Daoy (cell line): ENCODE data around the gene NACC2. TPM values are rescaled to one million over a fixed set of nuclear protein-coding genes. Genes with fewer than 3 reads are reported as not detected.
"Not testable (repeated sequence)": the region's sequence is repeated elsewhere in the genome, so short reads cannot be mapped to it uniquely, and the experiment has no call there.

Experiments used
- DNase-seq: peaks from one replicate; pipeline ENCODE4 v3.0.0-alpha.2; 2015; ENCODE audit warnings: low read depth
- total RNA-seq: library from RNA; depleted of rRNA; stranded (reverse); fragments of >200 nt; shearing (Covaris generic); gene quantifications from 2 replicates; pipeline ENCODE4 v1.2.3, GENCODE V29; 2014

NACC2 gene
- total RNA-seq, 1 experiment from 2014 or later = 11.5 TPM

DNA sequence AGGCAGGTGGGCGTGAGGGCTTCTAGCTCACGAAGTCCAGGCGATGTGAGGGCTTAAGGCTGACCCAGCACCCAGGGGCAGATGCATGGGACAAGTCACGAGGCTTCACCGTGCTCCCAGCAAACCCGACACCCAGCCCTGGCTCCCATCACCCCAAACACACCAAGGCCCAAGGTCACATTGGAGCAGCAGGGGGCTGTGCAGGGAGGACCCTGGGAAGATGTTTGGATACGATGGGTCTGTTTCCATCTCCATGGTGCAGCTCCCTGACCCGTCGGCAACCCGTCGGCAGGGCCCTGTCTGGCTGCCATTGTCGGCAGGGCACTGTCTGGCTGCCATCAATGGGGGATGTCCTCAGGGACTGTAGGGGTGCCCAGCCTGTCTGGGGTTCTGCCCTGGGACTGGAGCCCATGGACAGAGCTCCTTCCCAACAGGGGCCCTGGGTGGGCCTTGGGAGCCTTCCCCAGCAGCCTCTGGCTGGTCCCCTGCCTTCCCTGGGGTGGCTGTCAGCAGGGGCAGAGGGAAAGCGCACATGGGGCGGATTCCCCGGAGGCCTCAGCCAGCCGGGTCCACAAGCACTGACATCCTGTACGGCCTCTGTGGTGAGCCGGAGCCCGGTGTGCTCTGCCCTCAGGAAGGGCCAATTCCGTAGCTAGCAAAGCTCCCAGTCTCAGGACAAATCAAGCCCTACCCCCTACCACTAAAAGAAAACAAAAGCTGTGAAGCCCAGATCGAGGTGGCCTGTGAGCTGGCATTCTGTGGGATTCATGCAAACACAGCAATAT lies 47.1 kb downstream of the NACC2 start:
- DNase-seq = no peak

DNA sequence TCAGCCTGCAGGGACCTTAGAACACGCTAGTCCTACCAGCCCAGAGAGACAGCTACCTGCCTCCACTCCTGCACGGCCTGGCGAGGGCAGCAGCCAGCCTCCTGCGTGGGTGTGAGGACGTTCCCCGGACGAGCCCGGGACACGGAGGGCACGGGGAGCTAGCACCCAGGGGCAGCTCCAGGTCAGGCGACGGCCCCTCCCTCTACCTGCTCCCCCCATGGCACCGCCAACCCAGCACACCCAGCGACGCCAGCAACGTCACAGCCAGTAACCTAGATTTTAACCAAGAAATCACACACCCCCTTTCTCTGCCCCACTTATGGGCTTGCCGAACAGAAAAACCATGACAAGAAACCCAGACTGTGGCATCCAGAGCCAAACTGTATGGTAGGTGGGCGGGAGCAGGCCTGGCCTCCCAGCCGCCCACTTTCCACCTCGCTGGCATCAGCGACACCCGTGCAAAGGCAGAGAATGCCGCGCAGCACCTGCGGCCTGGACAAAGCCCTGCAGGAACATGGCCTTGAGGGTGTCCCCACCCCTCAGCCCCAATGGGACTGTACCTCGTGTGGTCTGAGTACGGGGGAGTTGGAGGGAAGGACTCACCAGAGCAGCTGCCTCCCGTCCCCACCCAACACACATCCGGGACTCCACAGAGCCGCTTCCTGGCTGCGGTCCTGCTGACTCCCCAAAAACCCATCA lies 47.9 kb downstream of the NACC2 start:
- no peak for DNase-seq

DNA sequence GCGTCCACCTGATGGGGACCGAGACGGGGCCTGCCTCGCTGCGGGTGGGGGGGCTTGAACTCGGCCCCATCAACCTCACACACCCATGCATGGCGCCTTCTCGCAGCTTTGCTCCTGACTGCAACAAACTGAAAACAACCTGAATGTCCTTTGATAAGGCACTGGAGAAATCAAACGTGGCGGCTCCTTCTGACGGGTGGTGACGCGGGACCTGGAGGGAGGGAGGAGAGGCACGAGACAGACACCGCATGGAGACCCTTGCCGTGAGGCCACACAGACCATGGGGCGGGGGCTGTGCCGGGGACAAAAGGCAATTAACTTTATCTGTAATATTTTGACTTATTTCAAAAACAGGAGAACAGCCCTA lies 48.6 kb downstream of the NACC2 start:
- no peak for DNase-seq

DNA sequence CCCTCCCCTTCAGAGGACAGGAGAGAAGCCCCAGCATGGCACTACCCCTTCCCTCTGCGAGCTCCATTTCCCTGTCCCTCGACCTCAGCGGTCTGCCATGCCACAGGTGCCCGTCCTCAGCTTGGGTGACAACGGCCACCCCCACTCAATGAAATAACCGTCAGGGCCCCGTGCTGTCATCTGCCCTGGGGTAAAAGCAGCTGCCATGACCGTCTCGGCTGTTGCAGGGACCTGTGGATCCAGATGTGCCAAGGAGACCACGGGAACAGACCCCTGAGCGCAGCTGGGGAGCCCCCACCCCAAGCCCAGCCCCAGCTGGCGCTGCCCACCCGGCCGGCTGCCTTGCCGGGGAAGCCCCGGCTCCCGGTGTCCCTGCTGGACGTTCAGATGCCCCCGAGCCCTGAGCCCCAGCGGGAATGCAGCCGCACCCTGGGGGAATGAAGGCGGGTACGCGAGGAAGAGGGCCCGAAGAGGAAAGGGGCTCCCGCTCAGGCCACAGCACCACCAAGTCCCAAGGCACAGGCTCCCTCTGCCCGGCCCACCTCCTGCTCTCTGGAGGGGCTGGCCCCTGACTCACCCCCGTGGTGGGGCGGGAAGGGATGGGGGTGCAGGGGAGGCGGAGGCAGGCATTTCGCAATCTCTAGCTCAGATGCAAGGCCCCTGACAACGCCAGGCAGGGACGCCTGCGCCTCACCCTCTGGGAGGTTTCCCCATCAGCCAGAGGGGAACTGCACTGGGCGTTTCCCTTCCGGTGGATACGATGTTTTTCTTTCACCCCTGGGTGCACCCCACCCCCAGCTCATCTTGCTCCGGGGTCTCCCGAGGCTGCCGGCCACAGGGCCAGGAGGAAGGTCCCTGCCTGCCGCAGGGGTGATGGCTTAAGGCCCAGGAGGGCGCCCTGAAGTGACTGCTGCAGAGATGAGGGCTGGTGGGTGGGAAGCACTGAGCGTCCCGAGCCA lies 49.2 kb downstream of the NACC2 start:
- DNase-seq = peak; percentile 13

DNA sequence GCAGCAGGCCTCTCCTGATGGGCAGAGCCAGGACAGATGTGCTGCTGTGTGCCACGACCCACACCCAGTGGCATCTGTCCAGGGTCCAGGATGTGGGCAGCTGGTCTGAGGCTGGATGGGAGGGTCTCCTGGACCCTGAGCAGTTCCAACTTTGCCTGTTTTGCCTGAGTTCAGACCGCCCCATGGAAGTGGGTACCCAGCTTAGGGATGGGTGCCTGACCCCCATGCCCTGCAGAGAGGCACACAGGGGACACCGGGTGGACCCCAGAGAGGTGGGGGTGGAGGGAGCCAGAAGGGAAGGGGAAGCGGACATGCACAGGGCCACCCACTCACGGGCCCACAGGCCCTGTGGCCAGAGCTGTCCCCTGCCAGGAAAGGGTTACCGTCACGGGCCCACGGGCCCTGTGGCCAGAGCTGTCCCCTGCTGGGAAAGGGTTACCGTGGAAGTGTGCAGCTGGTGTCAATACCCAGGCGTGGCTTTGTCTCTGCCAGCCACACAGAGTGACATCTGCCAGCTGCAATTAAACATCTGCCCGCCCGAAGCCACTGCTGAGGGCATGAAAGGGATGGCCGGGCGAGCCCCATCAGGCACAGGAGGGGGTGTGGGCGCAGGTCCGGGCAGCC lies 50.0 kb downstream of the NACC2 start:
- no peak for DNase-seq

DNA sequence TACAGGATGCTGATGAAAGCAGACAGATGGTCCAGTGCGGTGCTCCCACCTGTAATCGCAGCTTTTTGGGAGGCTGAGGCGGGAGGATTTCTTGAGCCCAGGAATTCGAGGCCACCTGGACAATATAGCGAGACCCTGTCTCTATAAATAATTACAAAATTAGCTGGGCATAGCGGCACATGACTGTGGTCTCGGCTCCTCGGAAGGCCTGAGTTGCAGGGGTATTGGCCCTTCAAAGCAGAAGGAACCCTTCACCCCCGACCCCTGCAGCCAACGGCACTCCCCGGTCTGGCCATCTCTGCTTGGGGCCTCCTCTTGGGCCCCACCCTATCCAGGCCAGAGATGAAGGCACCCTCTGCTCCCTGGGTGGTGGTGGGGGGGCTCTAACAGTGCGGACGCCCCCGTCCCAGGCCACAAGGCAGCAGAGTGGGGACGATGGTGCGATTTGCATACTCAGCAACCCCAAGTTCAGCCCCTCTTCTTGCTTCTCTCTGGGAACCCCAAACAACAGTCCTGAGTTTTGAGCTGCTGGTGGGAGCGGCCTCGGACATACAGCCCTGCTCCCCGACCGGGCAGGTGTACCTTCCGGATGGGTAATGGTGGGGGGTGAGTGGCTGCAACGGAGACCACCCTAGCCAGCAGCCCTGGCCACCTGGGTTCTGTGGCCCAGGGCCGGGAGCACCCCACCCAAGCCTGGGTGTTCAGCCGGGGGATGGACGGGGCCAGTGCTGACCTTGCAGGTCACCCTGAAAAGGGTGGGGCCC lies 50.7 kb downstream of the NACC2 start:
- no peak for DNase-seq

DNA sequence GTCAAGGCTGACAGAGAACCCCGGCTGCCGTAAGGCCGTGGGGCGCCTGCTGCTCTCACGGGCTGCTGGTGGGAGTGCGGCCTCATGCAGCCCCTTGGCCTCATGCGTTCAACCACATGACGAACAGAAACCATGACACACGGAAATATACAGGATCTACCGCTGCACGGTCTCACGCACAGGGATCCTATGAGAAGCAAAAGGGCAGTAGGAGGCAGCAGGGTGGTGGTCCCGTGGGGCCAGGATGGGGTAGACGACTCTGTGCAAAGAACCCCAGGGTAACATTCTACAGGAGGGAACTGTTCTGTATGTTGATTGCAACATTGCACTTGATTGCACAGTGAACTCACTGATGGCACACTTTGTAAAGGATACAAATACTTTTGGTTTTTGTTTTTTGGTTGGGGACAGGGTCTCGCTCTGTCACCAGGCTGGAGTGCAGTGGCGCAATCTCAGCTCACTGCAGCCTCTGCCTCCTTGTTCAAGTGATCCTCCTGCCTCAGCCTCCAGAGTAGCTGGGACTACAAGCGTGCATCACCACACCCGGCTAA lies 51.6 kb downstream of the NACC2 start:
- no peak for DNase-seq

DNA sequence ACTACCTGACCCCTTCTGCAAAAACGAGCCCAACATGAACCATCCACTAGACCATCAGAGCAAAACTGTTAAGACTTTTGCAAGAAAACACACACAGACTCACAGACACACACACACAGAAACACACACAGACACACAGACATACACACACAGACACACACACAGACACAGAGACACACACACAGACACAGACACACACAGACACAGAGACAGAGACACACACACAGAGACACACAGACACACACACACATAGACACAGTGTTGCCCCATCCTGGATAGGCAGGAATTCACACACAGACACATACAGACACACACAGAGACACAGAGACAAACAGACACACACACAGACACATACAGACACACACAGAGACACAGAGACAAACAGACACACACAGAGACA lies 52.5 kb downstream of the NACC2 start:
- DNase-seq = no peak

DNA sequence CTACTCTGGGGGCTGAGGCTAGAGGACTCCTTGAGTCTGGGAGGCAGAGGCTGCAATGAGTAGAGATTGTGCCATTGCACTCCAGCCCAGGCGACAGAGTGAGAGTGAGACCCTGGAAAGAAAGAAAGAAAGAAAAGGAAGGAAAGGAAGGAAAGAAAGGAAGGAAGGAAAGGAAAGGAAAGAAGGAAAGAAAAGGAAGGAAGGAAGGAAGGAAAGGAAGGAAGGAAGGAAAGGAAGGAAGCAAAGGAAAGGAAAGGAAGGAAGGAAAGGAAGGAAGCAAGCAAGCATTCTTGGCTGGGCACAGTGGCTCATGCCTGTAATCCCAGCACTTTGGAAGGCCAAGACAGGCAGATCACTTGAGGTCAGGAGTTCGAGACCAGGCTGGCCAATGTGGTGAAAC lies 54.2 kb downstream of the NACC2 start:
- not testable (repeated sequence) for DNase-seq

DNA sequence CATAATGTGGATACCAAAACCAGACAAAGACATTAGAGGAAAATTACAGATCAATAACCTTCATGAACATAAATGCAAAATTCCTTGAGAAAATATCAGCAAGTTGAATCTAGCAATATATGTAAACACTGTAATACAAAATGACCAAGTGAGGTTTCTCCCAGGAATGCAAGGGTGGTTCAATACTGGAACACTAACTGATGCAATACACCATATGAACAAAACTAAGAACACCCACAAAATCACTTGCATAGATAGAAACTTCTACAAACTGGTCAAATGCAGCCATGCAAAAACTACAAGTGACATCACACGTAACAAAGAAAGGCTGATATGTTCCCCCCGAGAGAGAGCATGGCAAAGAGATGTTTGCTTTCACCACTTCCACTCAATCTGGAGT lies 55.6 kb downstream of the NACC2 start:
- no peak for DNase-seq

DNA sequence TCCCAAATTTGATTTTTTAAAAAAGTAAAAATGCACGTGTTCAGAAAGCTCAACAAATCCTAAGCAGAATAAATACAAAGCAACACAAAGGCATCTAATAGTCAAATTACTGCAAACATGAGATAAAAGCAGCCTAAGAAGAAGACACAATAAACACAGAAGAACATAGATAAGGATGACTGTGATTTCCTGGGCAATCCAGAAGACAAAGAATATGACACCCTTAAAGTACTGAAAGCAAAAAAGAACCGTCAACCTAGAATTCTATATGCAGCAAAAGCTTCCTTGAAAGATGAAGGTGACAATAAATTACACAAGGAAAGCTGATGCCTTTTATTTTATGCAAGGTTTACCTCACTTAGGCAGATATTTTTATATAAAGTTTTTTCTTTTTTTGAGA lies 58.2 kb downstream of the NACC2 start:
- DNase-seq = no peak

DNA sequence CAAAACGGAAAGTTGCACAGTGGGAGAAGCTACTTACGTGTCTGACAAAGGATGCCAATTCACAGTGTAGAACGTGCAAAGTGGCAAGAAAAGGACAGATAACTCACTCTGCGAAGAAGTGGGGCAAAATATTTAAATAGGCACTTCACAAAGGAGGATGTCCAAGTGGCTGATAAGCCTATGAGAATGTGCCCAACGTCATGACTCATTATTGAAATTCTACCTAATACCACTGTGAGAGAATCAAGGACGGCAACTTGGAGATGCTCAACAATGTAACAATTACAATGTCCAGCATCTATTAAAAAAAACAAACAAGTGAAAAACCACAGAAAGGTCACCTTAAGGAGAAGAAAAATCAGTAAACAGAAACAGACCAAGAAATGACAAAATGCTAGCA lies 59.0 kb downstream of the NACC2 start:
- DNase-seq = no peak

DNA sequence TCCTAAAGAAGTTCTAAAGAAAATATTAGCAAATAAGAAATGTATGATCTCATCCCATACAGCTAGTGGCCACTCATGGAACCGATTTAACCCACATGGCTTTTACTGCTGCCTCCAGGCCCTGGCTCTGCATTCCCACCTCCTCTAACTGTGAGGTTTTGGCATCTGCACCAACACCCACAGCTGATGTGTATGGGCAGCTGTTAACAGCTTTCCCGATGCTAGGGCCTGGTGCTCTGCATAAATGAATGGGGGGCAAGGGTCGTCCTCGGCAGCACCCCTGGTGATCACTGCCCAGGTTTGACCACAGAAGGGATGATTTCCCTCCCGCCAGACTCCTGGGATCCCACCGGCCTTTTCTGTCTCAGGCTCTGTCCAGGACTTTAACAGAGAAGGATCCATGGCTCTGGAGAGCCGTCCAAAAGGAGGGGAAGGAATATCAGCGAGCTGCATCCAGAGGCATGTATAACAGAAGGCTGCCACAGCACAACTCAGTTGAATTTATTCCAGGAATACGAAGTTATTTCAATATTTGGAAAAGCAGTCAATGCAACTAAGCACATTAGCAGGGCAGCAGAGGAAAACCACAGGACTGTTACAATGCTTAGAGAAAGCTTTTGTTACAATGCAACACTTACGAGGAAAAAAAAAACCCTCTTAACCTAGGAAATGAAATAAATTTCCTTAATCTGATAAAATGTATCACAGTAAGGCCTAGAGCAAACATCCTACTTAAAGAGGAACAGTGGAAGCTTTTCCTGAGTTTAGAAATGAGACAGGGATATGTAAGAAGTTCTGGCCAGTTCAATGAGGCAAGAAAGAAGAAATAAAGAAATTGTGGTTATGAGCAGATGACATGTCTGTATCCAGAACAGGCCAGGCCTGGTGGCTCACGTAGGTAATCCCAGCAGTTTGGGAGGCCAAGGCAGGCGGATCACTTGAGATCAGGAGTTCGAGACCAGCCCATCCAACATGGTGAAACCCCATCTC lies 63.1 kb downstream of the NACC2 start:
- DNase-seq = no peak

DNA sequence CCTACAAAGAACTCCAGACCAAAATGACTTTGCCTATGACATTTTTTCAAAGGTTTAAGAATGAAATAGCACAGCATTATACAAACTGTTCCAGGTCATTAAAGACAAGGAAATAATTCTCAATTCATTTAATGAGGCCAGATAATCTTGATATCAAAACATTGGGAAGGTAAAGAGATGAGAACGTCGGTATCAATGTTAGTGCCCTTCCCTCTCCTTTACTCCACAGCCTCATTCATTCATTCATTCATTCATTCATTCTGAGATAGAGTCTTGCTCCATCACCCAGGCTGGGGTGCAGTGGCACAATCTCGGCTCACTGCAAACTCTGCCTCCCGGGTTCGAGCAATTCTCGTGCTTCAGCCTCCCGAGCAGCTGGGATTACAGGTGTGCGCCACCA lies 64.0 kb downstream of the NACC2 start:
- no peak for DNase-seq

DNA sequence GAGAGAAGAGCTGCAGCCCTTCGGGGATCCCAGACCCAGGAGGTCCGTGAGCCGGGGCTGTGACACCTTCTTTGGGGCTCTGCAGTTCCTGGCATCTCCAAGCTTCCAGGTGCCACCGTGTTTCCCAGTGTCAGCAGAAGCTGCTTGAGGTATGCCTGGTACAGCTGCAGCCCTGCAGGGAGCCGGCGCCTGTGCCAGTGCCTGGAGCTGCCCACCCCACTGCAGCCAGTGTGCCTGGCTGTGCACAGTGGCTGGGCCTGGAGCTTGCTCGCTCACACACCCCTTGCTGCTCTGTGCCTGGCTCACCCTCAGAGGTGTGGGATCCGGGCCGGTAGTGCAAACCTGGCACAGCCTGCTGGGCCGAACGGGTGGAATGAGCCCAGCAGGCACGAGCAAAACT lies 65.5 kb downstream of the NACC2 start:
- no peak for DNase-seq

DNA sequence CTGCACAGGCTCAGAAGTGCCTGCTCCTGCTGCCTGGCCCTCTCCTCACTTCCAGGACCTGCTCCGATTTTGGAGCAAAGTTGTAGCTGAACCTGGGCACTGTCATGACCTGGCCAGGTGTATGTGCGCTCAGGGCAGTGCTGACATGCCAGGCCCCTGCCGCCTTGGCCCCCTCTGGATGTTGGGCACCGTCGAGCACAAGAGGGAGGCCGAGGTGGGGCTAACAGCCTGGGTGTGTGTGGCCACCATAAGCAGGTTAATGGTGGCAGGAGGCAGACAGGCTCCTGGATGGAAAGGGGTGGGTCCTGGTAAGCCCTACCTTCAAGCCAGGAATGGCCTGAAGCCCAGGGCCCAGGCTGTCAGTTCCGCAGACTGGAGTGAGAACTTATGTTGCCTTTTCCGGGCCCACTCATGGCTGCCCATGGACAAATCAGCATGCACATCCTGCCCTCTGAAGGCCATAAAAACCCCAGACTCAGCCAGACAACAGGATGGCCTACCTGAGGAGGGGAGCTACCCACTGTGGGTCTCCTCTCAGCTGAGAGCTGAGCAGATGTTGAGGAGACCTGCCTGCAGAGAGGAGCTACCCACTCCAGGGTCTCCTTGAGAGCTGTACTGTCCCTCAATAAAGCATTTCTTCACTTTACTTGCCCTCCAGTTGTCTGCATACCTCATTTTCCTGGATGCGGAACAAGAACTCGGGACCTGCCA lies 66.2 kb downstream of the NACC2 start:
- no peak for DNase-seq

DNA sequence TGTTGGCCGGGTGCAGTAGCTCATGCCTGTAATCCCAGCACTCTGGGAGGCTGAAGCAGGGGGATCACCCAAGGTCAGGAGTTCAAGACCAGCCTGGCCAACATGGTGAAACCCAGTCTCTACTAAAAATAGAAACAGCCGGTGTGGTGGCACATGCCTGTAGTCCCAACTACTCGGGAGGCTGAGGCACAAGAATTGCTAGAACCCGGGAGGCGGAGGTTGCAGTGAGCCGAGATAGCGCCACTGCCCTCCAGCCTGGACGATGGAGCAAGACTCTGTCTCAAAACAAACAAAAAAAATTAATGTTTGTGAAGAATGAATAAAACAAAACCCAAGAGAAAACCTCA lies 68.2 kb downstream of the NACC2 start:
- not testable (repeated sequence) for DNase-seq

DNA sequence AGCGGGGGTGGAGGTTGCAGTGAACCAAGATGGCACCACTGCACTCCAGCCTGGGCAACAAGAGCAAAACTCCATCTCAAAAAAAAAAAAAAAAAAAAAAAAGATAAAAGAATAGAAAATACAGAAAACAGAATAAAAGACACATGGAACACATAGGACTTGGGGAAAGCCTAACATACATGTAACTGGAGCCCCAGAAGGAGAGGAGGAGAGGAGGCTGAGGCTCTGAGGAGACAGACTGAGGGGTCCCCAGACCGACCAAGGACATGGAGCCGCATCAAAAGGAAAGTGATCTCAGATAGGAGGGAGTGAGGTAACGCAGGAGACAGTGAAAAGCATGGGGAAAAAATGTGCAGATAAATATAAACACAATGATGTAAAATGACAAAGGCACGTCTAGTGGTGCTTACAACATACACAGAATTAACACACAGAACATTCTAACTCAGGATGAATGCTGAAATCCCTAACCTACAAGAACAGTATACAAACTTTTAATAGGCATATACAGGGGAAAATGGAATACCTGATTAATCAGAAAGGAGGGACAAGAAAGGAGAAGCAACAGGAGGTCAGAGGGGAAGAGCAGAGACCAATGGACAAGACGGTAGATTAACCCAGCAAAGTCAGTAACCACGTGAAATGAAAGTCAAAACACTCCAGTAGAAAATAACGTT lies 68.7 kb downstream of the NACC2 start:
- no peak for DNase-seq

DNA sequence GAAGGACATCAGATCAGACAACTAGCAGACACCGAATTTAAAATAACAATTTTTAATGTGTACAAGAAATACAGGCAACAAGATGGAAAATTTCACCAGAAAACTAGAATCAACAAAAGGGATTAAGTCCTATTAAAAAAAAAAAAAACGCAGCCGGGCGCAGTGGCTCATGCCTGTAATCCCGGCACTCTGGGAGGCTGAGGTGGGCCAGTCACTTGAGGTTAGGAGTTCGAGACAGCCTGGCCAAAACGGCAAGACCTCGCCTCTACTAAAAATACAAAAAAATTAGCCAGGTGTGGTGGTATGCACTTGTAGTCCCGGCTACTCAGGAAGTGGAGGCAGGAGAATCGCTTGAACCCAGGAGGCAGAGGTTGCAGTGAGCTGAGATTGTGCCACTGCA lies 69.6 kb downstream of the NACC2 start:
- no peak for DNase-seq
